ENCODE results near the gene TACO1.

TACO1 gene

DNA sequence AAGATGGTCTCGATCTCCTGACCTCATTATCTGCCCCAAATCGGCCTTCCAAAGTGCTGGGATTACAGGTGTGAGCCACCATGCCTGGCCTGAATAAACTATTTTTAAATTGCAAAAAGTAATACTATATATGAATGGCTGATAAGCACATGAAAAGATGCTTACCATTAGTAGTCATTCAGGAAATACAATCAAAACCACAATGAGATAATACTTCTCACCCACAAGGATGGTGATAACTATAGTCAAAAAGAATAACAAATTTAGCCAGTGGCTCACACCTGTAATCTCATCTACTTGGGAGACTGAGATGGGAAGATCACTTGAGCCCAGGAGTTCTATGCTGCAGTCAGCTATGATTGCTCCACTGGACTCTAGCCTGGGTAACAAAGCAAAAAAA, 2.4 kb upstream of the TACO1 start:
- H3K4me1 ChIP-seq (ENCODE audit: insufficient read depth, insufficient read length): no peaks in the 10 kb centered on the region
- no peaks in the 10 kb centered on the region for H3K27me3 ChIP-seq (ENCODE audit: insufficient read depth, insufficient read length)
- H3K36me3 ChIP-seq (ENCODE audit: insufficient read depth, insufficient read length, low read length): peaks cover 9% of the 10 kb centered on the region
- no peak for TF ChIP-seq ZNF274 (IDR thresholded peaks at IDR 0.05; ENCODE audit: low read depth, low read length)
- H3K9me3 ChIP-seq (ENCODE audit: insufficient read depth, low read length): no peaks in the 10 kb centered on the region
- no peak for DNase-seq (ENCODE audit: low read depth, low spot score)
- H3K4me3 ChIP-seq (ENCODE audit: insufficient read length, low read depth): no peak overlapping the region
- no peak overlapping the region for H3K9ac ChIP-seq (ENCODE audit: insufficient read length, low read depth)

DNA sequence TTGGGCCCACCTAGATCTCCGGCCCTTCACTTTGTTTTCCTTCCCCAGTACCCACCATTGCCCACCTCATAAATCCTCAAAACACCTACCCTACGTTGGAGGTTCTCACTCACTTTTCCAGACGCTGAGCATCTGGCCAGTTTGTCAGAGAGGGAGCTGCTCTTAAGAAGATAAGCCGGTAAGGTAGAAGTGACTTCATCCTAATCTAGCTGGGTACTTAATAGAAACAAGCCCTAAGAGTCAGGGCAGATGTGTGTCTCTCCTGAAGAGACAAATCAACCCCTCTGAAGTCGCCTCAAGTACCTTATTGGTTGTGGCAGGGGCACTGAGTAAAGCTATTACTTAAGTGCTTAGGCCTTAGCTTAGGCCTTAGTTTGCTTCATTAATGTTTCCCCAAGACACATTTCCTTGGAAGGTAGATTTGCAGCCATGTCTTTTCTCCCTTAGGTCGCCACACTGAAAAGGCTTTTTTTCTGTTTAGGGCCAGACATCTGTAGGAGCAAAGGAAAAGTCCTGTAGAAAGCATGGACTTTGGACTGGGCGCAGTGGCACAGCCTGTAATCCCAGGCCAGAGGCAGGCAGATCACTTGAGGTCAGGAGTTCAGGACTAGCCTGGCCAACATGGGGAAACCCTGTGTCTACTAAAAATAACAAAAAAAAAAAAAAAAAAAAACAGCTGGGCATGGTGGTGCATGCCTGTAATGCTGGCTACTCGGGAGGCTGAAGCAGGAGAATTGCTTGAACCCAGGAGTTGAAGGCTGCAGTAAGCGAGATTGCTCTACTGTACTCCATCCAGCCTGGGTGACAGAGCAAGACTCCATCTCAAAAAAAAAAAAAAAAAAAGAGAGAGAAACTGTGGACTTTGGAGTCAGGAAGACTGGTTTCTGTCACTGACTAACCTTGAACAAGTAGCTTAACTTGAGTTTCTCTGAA, 1.0 kb downstream of the TACO1 start:
- no peaks in the 10 kb centered on the region for H3K4me1 ChIP-seq (ENCODE audit: insufficient read depth, insufficient read length)
- H3K36me3 ChIP-seq (ENCODE audit: insufficient read depth, insufficient read length, low read length): peaks cover 29% of the 10 kb centered on the region
- H3K9me3 ChIP-seq (ENCODE audit: insufficient read depth, low read length): no peaks in the 10 kb centered on the region
- TF ChIP-seq SUZ12 (IDR thresholded peaks at IDR 0.05; ENCODE audit: extremely low read depth, insufficient read depth, insufficient read length) (no peak), ZNF274 (IDR thresholded peaks at IDR 0.05; ENCODE audit: low read depth, low read length) (no peak), YY1 (IDR thresholded peaks at IDR 0.05; ENCODE audit: insufficient read depth, insufficient read length) (no peak)
- H3K27me3 ChIP-seq (ENCODE audit: insufficient read depth, insufficient read length): no peaks in the 10 kb centered on the region
- H3K9ac ChIP-seq (ENCODE audit: insufficient read length, low read depth): peak overlapping the region; percentile 86
- DNase-seq (ENCODE audit: low read depth, low spot score): no peak
- H3K4me3 ChIP-seq (ENCODE audit: insufficient read length, low read depth): peak overlapping the region; percentile 69

DNA sequence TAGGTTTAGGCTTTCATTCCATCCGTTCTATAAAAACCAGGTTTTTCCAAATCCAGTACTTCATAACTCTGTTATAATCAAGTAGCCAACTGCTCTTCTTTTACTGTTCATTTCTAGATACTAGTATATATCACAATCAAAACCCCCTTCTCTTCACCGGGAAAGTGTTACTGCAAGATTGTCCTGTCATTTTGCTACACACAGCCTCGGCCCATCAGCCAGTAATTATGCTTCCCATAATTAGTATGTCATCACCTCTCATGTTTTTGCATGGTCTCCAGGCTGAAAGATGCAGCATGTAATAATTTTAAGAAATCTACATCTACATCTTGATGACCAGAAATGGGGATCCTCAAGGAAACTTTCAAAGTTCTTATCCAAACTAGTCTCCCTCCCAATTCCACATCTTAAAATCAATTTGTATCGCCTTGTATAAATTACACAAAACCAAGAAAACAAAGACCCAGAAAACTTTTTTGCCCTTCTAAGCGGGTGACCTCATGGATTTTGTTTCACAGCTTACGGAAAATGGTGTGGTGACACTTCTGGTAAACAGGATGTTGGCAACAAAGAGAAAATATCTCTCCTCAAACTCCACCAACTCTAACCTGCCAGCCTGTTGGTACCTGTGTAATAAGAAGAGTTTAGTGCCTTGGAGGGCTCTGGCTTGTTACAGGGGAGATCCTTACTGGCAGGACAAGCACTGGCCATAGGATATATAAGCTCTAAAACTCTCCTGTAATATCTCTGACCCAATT, 9.3 kb downstream of the TACO1 start:
- Histone ChIP-seq H3K4me1 (ENCODE audit: insufficient read depth, insufficient read length) (no peaks in the 10 kb centered on the region), H3K36me3 (ENCODE audit: insufficient read depth, insufficient read length, low read length) (peaks cover 56% of the 10 kb centered on the region), H3K27me3 (ENCODE audit: insufficient read depth, insufficient read length) (no peaks in the 10 kb centered on the region), H3K9ac (ENCODE audit: insufficient read length, low read depth) (no peak overlapping the region), H3K4me3 (ENCODE audit: insufficient read length, low read depth) (no peak overlapping the region), H3K9me3 (ENCODE audit: insufficient read depth, low read length) (no peaks in the 10 kb centered on the region)
- no peak for DNase-seq (ENCODE audit: low read depth, low spot score)
- TF ChIP-seq ZNF274 (IDR thresholded peaks at IDR 0.05; ENCODE audit: low read depth, low read length): no peak
- no peak for TF ChIP-seq SUZ12 (IDR thresholded peaks at IDR 0.05; ENCODE audit: extremely low read depth, insufficient read depth, insufficient read length)
- TF ChIP-seq YY1 (IDR thresholded peaks at IDR 0.05; ENCODE audit: insufficient read depth, insufficient read length): no peak

DNA sequence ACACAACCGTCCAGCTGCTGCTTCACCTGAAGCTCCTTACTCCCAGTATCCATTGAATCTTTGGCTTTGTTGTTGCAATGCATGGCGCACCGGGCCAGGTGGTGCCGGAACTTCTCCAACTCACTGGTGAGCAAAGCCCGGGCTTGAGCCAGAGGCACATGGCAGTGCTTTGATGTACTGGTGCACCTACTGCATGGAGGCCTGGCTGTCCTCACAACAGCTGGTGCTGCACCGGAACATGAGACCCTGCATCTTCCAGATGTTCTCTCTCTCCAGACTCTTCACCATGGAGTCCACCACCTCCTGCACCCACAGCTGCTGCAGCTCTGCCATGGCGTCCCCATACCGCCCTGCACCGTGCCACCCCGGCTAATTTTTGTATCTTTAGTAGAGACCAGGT, 10.2 kb downstream of the TACO1 start:
- no peak for DNase-seq (ENCODE audit: low read depth, low spot score)
- H3K27me3 ChIP-seq (ENCODE audit: insufficient read depth, insufficient read length): no peaks in the 10 kb centered on the region
- peaks cover 47% of the 10 kb centered on the region for H3K36me3 ChIP-seq (ENCODE audit: insufficient read depth, insufficient read length, low read length)
- no peaks in the 10 kb centered on the region for H3K9me3 ChIP-seq (ENCODE audit: insufficient read depth, low read length)
- no peak overlapping the region for H3K9ac ChIP-seq (ENCODE audit: insufficient read length, low read depth)
- H3K4me1 ChIP-seq (ENCODE audit: insufficient read depth, insufficient read length): no peaks in the 10 kb centered on the region
- H3K4me3 ChIP-seq (ENCODE audit: insufficient read length, low read depth): no peak overlapping the region
- no peak for TF ChIP-seq SUZ12 (IDR thresholded peaks at IDR 0.05; ENCODE audit: extremely low read depth, insufficient read depth, insufficient read length)
- TF ChIP-seq ZNF274 (IDR thresholded peaks at IDR 0.05; ENCODE audit: low read depth, low read length): no peak
- no peak for TF ChIP-seq YY1 (IDR thresholded peaks at IDR 0.05; ENCODE audit: insufficient read depth, insufficient read length)

DNA sequence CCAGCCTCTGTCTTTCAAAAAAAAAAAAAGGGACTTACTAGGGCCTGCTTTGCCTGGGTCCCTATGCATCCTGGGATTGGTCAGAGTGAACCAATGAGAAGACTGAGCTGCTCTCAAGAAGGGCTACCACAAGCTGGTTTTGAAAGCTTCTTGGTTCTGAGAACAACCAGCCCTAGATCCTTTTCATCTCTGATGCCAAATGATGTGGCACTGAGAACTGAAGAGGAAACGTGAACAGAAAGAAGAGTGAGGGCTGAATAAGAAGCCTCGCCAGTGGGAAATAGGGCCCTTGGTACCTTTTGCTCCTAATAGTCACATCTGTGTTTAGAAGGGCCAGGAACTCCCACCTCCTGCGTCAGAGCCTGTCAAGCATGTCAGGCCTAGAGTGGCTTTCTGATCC, 10.7 kb downstream of the TACO1 start:
- Histone ChIP-seq H3K9ac (ENCODE audit: insufficient read length, low read depth) (no peak overlapping the region), H3K27me3 (ENCODE audit: insufficient read depth, insufficient read length) (no peaks in the 10 kb centered on the region), H3K4me3 (ENCODE audit: insufficient read length, low read depth) (no peak overlapping the region), H3K9me3 (ENCODE audit: insufficient read depth, low read length) (no peaks in the 10 kb centered on the region), H3K4me1 (ENCODE audit: insufficient read depth, insufficient read length) (no peaks in the 10 kb centered on the region), H3K36me3 (ENCODE audit: insufficient read depth, insufficient read length, low read length) (peaks cover 42% of the 10 kb centered on the region)
- no peak for DNase-seq (ENCODE audit: low read depth, low spot score)
- TF ChIP-seq SUZ12 (IDR thresholded peaks at IDR 0.05; ENCODE audit: extremely low read depth, insufficient read depth, insufficient read length): no peak
- no peak for TF ChIP-seq ZNF274 (IDR thresholded peaks at IDR 0.05; ENCODE audit: low read depth, low read length)
- TF ChIP-seq YY1 (IDR thresholded peaks at IDR 0.05; ENCODE audit: insufficient read depth, insufficient read length): no peak

DNA sequence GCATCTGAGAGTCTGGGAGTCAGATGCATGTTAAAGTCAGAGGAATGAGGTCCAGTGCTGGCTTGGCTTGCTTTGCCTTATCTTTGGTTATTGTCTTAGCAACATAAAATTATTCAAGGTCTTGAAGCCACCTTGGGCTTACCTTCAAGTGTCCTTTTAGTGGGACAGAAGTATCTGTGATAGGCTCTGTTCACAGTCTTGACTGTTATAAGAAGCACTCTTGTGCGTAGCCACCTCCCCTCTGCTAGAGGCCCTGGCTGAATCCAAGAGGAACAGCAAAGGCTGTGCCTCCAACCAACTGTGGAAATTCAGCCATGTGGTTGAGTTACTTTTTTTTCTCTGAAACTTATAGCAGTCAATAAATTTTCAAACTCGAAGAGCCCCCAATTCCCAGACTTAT, 13.0 kb downstream of the TACO1 start:
- no peak for TF ChIP-seq YY1 (IDR thresholded peaks at IDR 0.05; ENCODE audit: insufficient read depth, insufficient read length)
- no peak for TF ChIP-seq ZNF274 (IDR thresholded peaks at IDR 0.05; ENCODE audit: low read depth, low read length)
- no peak for TF ChIP-seq SUZ12 (IDR thresholded peaks at IDR 0.05; ENCODE audit: extremely low read depth, insufficient read depth, insufficient read length)
- no peak for DNase-seq (ENCODE audit: low read depth, low spot score)
- H3K27me3 ChIP-seq (ENCODE audit: insufficient read depth, insufficient read length): no peaks in the 10 kb centered on the region
- no peak overlapping the region for H3K4me3 ChIP-seq (ENCODE audit: insufficient read length, low read depth)
- H3K4me1 ChIP-seq (ENCODE audit: insufficient read depth, insufficient read length): no peaks in the 10 kb centered on the region
- no peak overlapping the region for H3K9ac ChIP-seq (ENCODE audit: insufficient read length, low read depth)
- peaks cover 21% of the 10 kb centered on the region for H3K36me3 ChIP-seq (ENCODE audit: insufficient read depth, insufficient read length, low read length)
- H3K9me3 ChIP-seq (ENCODE audit: insufficient read depth, low read length): no peaks in the 10 kb centered on the region

DNA sequence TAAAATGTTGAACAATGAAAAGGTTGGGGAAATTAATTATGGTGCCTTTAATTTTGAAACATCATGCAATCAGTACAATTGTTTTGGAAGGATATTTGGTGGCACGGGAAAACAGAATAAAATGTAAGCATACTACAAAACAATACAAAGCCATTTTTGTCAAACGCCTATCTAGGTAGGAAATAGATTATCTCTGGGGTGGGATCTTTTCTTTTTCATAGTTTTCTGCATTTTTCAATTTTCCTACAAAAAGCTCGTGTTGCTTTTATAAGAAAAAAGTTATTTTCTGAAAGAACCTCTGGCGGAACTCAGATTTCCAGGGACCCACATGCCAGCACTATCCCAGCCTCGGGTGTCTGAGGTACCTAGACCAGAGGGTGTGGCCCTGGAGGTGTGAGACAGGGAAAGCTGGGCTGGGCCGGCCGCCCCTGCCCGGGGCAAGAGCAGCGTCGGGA, 20.6 kb downstream of the TACO1 start:
- no peak for DNase-seq (ENCODE audit: low read depth, low spot score)
- Histone ChIP-seq H3K9ac (ENCODE audit: insufficient read length, low read depth) (peak overlapping the region; percentile 79), H3K27me3 (ENCODE audit: insufficient read depth, insufficient read length) (no peaks in the 10 kb centered on the region), H3K36me3 (ENCODE audit: insufficient read depth, insufficient read length, low read length) (no peaks in the 10 kb centered on the region), H3K4me3 (ENCODE audit: insufficient read length, low read depth) (peak overlapping the region; percentile 50), H3K4me1 (ENCODE audit: insufficient read depth, insufficient read length) (no peaks in the 10 kb centered on the region), H3K9me3 (ENCODE audit: insufficient read depth, low read length) (no peaks in the 10 kb centered on the region)
- TF ChIP-seq ZNF274 (IDR thresholded peaks at IDR 0.05; ENCODE audit: low read depth, low read length): no peak
- no peak for TF ChIP-seq YY1 (IDR thresholded peaks at IDR 0.05; ENCODE audit: insufficient read depth, insufficient read length)
- no peak for TF ChIP-seq SUZ12 (IDR thresholded peaks at IDR 0.05; ENCODE audit: extremely low read depth, insufficient read depth, insufficient read length)

Data from NT2/D1 (cell line).